Measurements from ENCODE around the gene CZIB. TPM values are rescaled to one million over a fixed set of nuclear protein-coding genes. Genes with fewer than 3 reads are reported as not detected.

The CZIB gene
- total and polyA plus RNA-seq, 2 of the 4 experiments (the other 2 are of a cell fraction) = 41.0 to 58.9 TPM

GRCh38 chr1:53197291-53198200 is 22.9 kb downstream of the CZIB start:
- peaks cover 28 to 33% of the 10 kb centered on the region in 2 experiments for H3K79me1 ChIP-seq (ENCODE audit: low read depth in 1 of 2, low read length in 2 of 2)
- peak overlapping the region; percentile 59 for H2AK9ac ChIP-seq (replicated peaks; ENCODE audit: low read depth, low read length, poor library complexity)
- in situ Hi-C loops (cut with MboI; ENCODE audit: low sequenced_read_pairs) (no loop called here), dilution Hi-C loops (cut with HindIII; ENCODE audit: low sequenced_read_pairs, unreplicated experiment) (no loop called here), intact Hi-C loops (cut with micrococcal nuclease) (loop anchor here (5.0 kb wide), 2 partner anchors 135 to 370 kb away; partner anchors contain the start of gene PODN)
- peak; percentile 7 for ATAC-seq (ENCODE audit: low read depth)
- H4K8ac ChIP-seq (ENCODE audit: low read depth in 2 of 2, low read length in 2 of 2) = peak overlapping the region; percentile 68 to 86
- H2BK5ac ChIP-seq (ENCODE audit: low read depth, low read length, poor library complexity, severe bottlenecking) = peak overlapping the region; percentile 67
- peak overlapping the region; percentile 83 for H3K56ac ChIP-seq (ENCODE audit: extremely low read depth, insufficient read depth, low read length)
- H2AK5ac ChIP-seq (ENCODE audit: low read depth, low read length) = peak overlapping the region; percentile 77
- H3K9ac ChIP-seq (ENCODE audit: low read depth, low read length) = peak overlapping the region; percentile 90
- peak overlapping the region; percentile 68 for H3K4me3 ChIP-seq (ENCODE audit: insufficient read depth, low read depth, low read length)
- H3K14ac ChIP-seq (replicated peaks; ENCODE audit: low read depth, low read length) = peak overlapping the region; percentile 93
- DNase-seq = no peak
- H3K4me2 ChIP-seq (ENCODE audit: low read depth, low read length) = peak overlapping the region; percentile 90
- peak overlapping the region; percentile 59 for H4K5ac ChIP-seq (ENCODE audit: low read depth, low read length)
- no peaks in the 10 kb centered on the region for H4K20me1 ChIP-seq (ENCODE audit: insufficient read depth, low read length)
- peak overlapping the region; percentile 33; the same call in 1 of the 3 replicates for H2BK15ac ChIP-seq (ENCODE audit: low read depth, low read length)
- H4K91ac ChIP-seq (ENCODE audit: insufficient read depth, low read depth, low read length) = peak overlapping the region; percentile 67
- peaks cover 15% of the 10 kb centered on the region for H3K36me3 ChIP-seq (ENCODE audit: control insufficient read depth, insufficient read depth, low read length)
- WGBS, 2 experiments (ENCODE audit: extremely low coverage in 2 of 2, insufficient read length in 1 of 2) = 53% methylated on average over 10 of the region's 13 CpGs; no CpG with 5 or more reads in 1 of the 2 experiments
- CTCF ChIA-PET = no interaction called here
- H3K18ac ChIP-seq (ENCODE audit: low read depth, low read length) = peak overlapping the region; percentile 39; the same call in 1 of the 2 replicates
- H3K23ac ChIP-seq (ENCODE audit: low read depth, low read length) = peak overlapping the region; percentile 95
- no peaks in the 10 kb centered on the region for H3K27me3 ChIP-seq (ENCODE audit: control insufficient read depth, insufficient read depth, low read length)
- H2BK120ac ChIP-seq (ENCODE audit: low read depth, low read length) = peak overlapping the region; percentile 47
- peaks cover 13% of the 10 kb centered on the region for H3K4me1 ChIP-seq (ENCODE audit: control insufficient read depth, insufficient read depth, low read length)
- H2AFZ ChIP-seq (replicated peaks; ENCODE audit: low read length, poor library complexity) = peak overlapping the region; percentile 83
- H3K9me3 ChIP-seq (ENCODE audit: control insufficient read depth, insufficient read depth, low read length) = no peaks in the 10 kb centered on the region
- POLR2A ChIA-PET (ENCODE audit: unreplicated experiment) = no interaction called here
- peak overlapping the region; percentile 85 for H3K4ac ChIP-seq (ENCODE audit: low read depth, low read length)
- H3K9me1 ChIP-seq (ENCODE audit: insufficient read depth, low read length) = peaks cover 16% of the 10 kb centered on the region
- no peak overlapping the region for H2BK20ac ChIP-seq (ENCODE audit: low read depth, low read length)
- H3K27ac ChIP-seq (ENCODE audit: insufficient read depth, low read length) = peak overlapping the region; percentile 83
- no TSS peak for BruUV-seq (replicated peaks)
- TF ChIP-seq POLR2A (IDR thresholded peaks at IDR 0.05; ENCODE audit: low read depth, low read length) = no peak
- TF ChIP-seq FOS (IDR thresholded peaks at IDR 0.05; ENCODE audit: low read depth, low read length) = no peak
- TF ChIP-seq CHD1 (IDR thresholded peaks at IDR 0.05; ENCODE audit: low read depth, low read length) = no peak
- no peak; the same call in 1 of the 2 replicates for TF ChIP-seq MAFK (IDR thresholded peaks at IDR 0.05; ENCODE audit: low read depth, low read length)
- TF ChIP-seq RFX5 (IDR thresholded peaks at IDR 0.05; ENCODE audit: low read depth, low read length) = no peak
- TF ChIP-seq MXI1 (IDR thresholded peaks at IDR 0.05; ENCODE audit: borderline replicate concordance, low read depth, low read length) = no peak
- no peak for TF ChIP-seq RAD21 (IDR thresholded peaks at IDR 0.05; ENCODE audit: low read length)
- no peak for TF ChIP-seq CTCF (conservative IDR thresholded peaks at IDR 0.05; ENCODE audit: low read depth, low read length)
- TF ChIP-seq ELK1 (IDR thresholded peaks at IDR 0.05; ENCODE audit: borderline replicate concordance, low read depth, low read length) = no peak
- no peak for TF ChIP-seq USF2 (IDR thresholded peaks at IDR 0.05; ENCODE audit: low read depth, low read length)
- TF ChIP-seq RCOR1 (IDR thresholded peaks at IDR 0.05; ENCODE audit: insufficient replicate concordance, low read length) = no peak
- TF ChIP-seq MAZ (IDR thresholded peaks at IDR 0.05; ENCODE audit: borderline replicate concordance, low read depth, low read length) = no peak
- no peak for TF ChIP-seq NFE2L2 (IDR thresholded peaks at IDR 0.05; ENCODE audit: low read depth, low read length)
- no peak for TF ChIP-seq BHLHE40 (IDR thresholded peaks at IDR 0.05; ENCODE audit: low read depth, low read length)

Measured in IMR-90 (cell line).